Esophagus muscularis mucosa (tissue), 4 donors: ENCODE results near the gene FDX2. TPM values are rescaled to one million over a fixed set of nuclear protein-coding genes. Genes with fewer than 3 reads are reported as not detected.
"Not testable (repeated sequence)": the region's sequence is repeated elsewhere in the genome, so short reads cannot be mapped to it uniquely, and the experiment has no call there.

Experiments used
- DNase-seq: peaks from one replicate; pipeline ENCODE4 v3.0.0-alpha.2; 2017; ENCODE audit errors: extremely low spot score
- H3K27ac ChIP-seq, 4 donors: fragments of 200-600 bp; sonication (generic); replicated peaks in 1 of 4; 1 replicate in 3 of 4; 2 replicates in 1 of 4; pipeline ENCODE4 v1.5.1; 2016 to 2019; ENCODE audit warnings: mild to moderate bottlenecking in 1 of 4
- H3K27me3 ChIP-seq, 4 donors: fragments of 200-600 bp; sonication (generic); one replicate each; pipeline versions ENCODE4 v1.5.1 to v1.6.0; 2016 to 2019
- H3K36me3 ChIP-seq, 4 donors: fragments of 200-600 bp; sonication (generic); one replicate each; pipeline ENCODE4 v1.5.1; 2016 to 2019
- H3K4me1 ChIP-seq, 4 donors: fragments of 200-600 bp; sonication (generic); one replicate each; pipeline ENCODE4 v1.5.1; 2016 to 2019
- H3K4me3 ChIP-seq, 4 donors: fragments of 200-600 bp; sonication (generic); 1 replicate in 2 of 4; 2 replicates in 2 of 4; pipeline ENCODE4 v1.5.1; 2016 to 2019; ENCODE audit warnings: mild to moderate bottlenecking in 4 of 4, moderate library complexity in 1 of 4
- H3K9me3 ChIP-seq, 4 donors: fragments of 200-600 bp; sonication (generic); 1 replicate in 3 of 4; 2 replicates in 1 of 4; pipeline ENCODE4 v1.5.1; 2016 to 2019
- CTCF ChIP-seq, 3 experiments: fragments of 200-600 bp in 2 of 3; fragments of 450-650 bp in 1 of 3; sonication (generic) in 2 of 3; IDR thresholded peaks; one replicate each; pipeline ENCODE4 v1.5.1; 2017 to 2019; ENCODE audit warnings: antibody characterized with exemption in 3 of 3, mild to moderate bottlenecking in 2 of 3, moderate library complexity in 1 of 3
- EP300 ChIP-seq: sonication (generic); formaldehyde crosslinking; IDR thresholded peaks from one replicate; pipeline ENCODE4 v1.6.1; 2017; ENCODE audit warnings: antibody characterized with exemption
- POLR2A ChIP-seq: fragments of 450-650 bp; IDR thresholded peaks from one replicate; pipeline ENCODE4 v1.6.1; 2017; ENCODE audit warnings: antibody characterized with exemption, moderate library complexity, mild to moderate bottlenecking, low read depth
- POLR2AphosphoS5 ChIP-seq, 2 donors: sonication (generic); formaldehyde crosslinking; IDR thresholded peaks; one replicate each; pipeline ENCODE4 v1.6.1; 2017; ENCODE audit warnings: antibody characterized with exemption in 2 of 2
- WGBS: methylation state at CpG from one replicate; pipeline ENCODE4 v1.1.5; 2018; 5-methylcytosine and 5-hydroxymethylcytosine counted together
- intact Hi-C: fragments of 100-400 bp; cut with DNase I; formaldehyde crosslinking; loops from one replicate; pipeline ENCODE4 v1.15.1; 2023
- total RNA-seq, 4 donors: library from RNA; depleted of rRNA; stranded (reverse); fragments of >200 nt; gene quantifications; one replicate each; pipeline versions ENCODE4 v1.1.0 to v1.2.1, GENCODE V29; 2016

The FDX2 gene
- total RNA-seq, 4 donors from 2014 or later, result 16.6 to 29.6 (median 26.5) TPM

GRCh38 chr19:10284065-10284959 lies 31.5 kb downstream of the FDX2 start:
- peaks cover 28 to 38% (median 34%) of the 10 kb centered on the region in 4 donors for H3K4me1 ChIP-seq
- no peak overlapping the region for H3K4me3 ChIP-seq
- DNase-seq, result no peak
- intact Hi-C loops, result no loop called here
- H3K27me3 ChIP-seq, result peaks cover 0 to 60% (median 25%) of the 10 kb centered on the region in 4 donors
- peaks cover 7 to 39% (median 29%) of the 10 kb centered on the region in 4 donors for H3K36me3 ChIP-seq
- no peak overlapping the region for H3K27ac ChIP-seq
- 93% methylated on average over 31 of the region's 34 CpGs for WGBS
- TF ChIP-seq POLR2A (no peak), CTCF (IDR thresholded peaks at IDR 0.05) (no peak), POLR2AphosphoS5 (IDR thresholded peaks at IDR 0.05) (no peak), EP300 (no peak)
- H3K9me3 ChIP-seq, result no peaks in the 10 kb centered on the region

- Histone ChIP-seq H3K27me3 (peaks cover 0 to 52% (median 17%) of the 10 kb centered on the region in 4 donors), H3K4me1 (peaks cover 20 to 34% (median 25%) of the 10 kb centered on the region in 4 donors), H3K27ac (no peak overlapping the region), H3K36me3 (peaks cover 11 to 47% (median 29%) of the 10 kb centered on the region in 4 donors), H3K9me3 (no peaks in the 10 kb centered on the region), H3K4me3 (no peak overlapping the region)
- intact Hi-C loops, result no loop called here
- DNase-seq, result no peak
- TF ChIP-seq CTCF (IDR thresholded peaks at IDR 0.05), result no peak
- no peak for TF ChIP-seq EP300
- TF ChIP-seq POLR2A, result no peak
- no peak for TF ChIP-seq POLR2AphosphoS5 (IDR thresholded peaks at IDR 0.05)
- 76% methylated on average over 22 of the region's 23 CpGs for whole genome bisulfite sequencing
Measured at GRCh38 chr19:10283301-10284064, 32.3 kb downstream of the FDX2 start.

- H3K4me3 ChIP-seq, H3K27ac ChIP-seq, intact Hi-C loops, DNase-seq, H3K9me3 ChIP-seq: not testable (repeated sequence)
- H3K27me3 ChIP-seq, result peaks cover 0 to 37% (median 3%) of the 10 kb centered on the region in 4 donors
- peaks cover 13 to 58% (median 32%) of the 10 kb centered on the region in 4 donors for H3K36me3 ChIP-seq
- WGBS, result 94% methylated on average over 5 of the region's 5 CpGs
- peaks cover 5 to 20% (median 13%) of the 10 kb centered on the region in 4 donors for H3K4me1 ChIP-seq
Measured at GRCh38 chr19:10282043-10282442, 33.8 kb downstream of the FDX2 start.

GRCh38 chr19:10279737-10280442 lies 35.9 kb downstream of the FDX2 start:
- 78% methylated on average over 5 of the region's 5 CpGs for WGBS
- H3K27me3 ChIP-seq, result peaks cover 0 to 17% (median 0%) of the 10 kb centered on the region in 4 donors
- peaks cover 0 to 4% (median 0%) of the 10 kb centered on the region in 4 donors for H3K4me1 ChIP-seq
- no peak overlapping the region for H3K4me3 ChIP-seq
- DNase-seq, result no peak
- TF ChIP-seq POLR2AphosphoS5 (IDR thresholded peaks at IDR 0.05) (no peak), CTCF (IDR thresholded peaks at IDR 0.05) (no peak), POLR2A (no peak), EP300 (no peak)
- H3K27ac ChIP-seq, result no peak overlapping the region
- H3K36me3 ChIP-seq, result peaks cover 13 to 60% (median 30%) of the 10 kb centered on the region in 4 donors
- no peaks in the 10 kb centered on the region for H3K9me3 ChIP-seq
- intact Hi-C loops, result no loop called here
